ENCODE results near the gene DFFB.

The DFFB gene

GRCh38 chr1:3847081-3847480 lies 10.2 kb upstream of the DFFB start:
- peaks cover 10% of the 10 kb centered on the region for H3K36me3 Mint-ChIP-seq
- no peaks in the 10 kb centered on the region for H3K4me1 Mint-ChIP-seq (ENCODE audit: low read depth)
- no peaks in the 10 kb centered on the region for H3K9me3 Mint-ChIP-seq (ENCODE audit: low read depth)
- no peak overlapping the region for H3K4me3 Mint-ChIP-seq
- H3K27ac Mint-ChIP-seq = no peak overlapping the region
- H3K27me3 Mint-ChIP-seq = no peaks in the 10 kb centered on the region

GRCh38 chr1:3850857-3851256 lies 6.4 kb upstream of the DFFB start:
- no peak overlapping the region for H3K27ac Mint-ChIP-seq
- H3K27me3 Mint-ChIP-seq = no peaks in the 10 kb centered on the region
- H3K9me3 Mint-ChIP-seq (ENCODE audit: low read depth) = no peaks in the 10 kb centered on the region
- peaks cover 13% of the 10 kb centered on the region for H3K4me1 Mint-ChIP-seq (ENCODE audit: low read depth)
- H3K36me3 Mint-ChIP-seq = peaks cover 10% of the 10 kb centered on the region
- no peak overlapping the region for H3K4me3 Mint-ChIP-seq

GRCh38 chr1:3851292-3851691 lies 6.0 kb upstream of the DFFB start:
- H3K27ac Mint-ChIP-seq = no peak overlapping the region
- no peaks in the 10 kb centered on the region for H3K27me3 Mint-ChIP-seq
- peaks cover 17% of the 10 kb centered on the region for H3K4me1 Mint-ChIP-seq (ENCODE audit: low read depth)
- peaks cover 10% of the 10 kb centered on the region for H3K36me3 Mint-ChIP-seq
- no peaks in the 10 kb centered on the region for H3K9me3 Mint-ChIP-seq (ENCODE audit: low read depth)
- H3K4me3 Mint-ChIP-seq = no peak overlapping the region

GRCh38 chr1:3852091-3852490 lies 5.2 kb upstream of the DFFB start:
- Mint-ChIP-seq H3K4me1 (ENCODE audit: low read depth) (peaks cover 18% of the 10 kb centered on the region), H3K36me3 (peaks cover 6% of the 10 kb centered on the region), H3K9me3 (ENCODE audit: low read depth) (no peaks in the 10 kb centered on the region), H3K27ac (no peak overlapping the region), H3K27me3 (no peaks in the 10 kb centered on the region), H3K4me3 (no peak overlapping the region)

- peaks cover 5% of the 10 kb centered on the region for H3K36me3 Mint-ChIP-seq
- no peaks in the 10 kb centered on the region for H3K27me3 Mint-ChIP-seq
- no peak overlapping the region for H3K4me3 Mint-ChIP-seq
- H3K9me3 Mint-ChIP-seq (ENCODE audit: low read depth) = no peaks in the 10 kb centered on the region
- H3K4me1 Mint-ChIP-seq (ENCODE audit: low read depth) = peaks cover 20% of the 10 kb centered on the region
- H3K27ac Mint-ChIP-seq = no peak overlapping the region
Measured at GRCh38 chr1:3852711-3853485, 4.4 kb upstream of the DFFB start.

- H3K4me1 Mint-ChIP-seq (ENCODE audit: low read depth) = peaks cover 36% of the 10 kb centered on the region
- H3K4me3 Mint-ChIP-seq = peak overlapping the region; percentile 97
- H3K36me3 Mint-ChIP-seq = peaks cover 2% of the 10 kb centered on the region
- no peak overlapping the region for H3K27ac Mint-ChIP-seq
- H3K9me3 Mint-ChIP-seq (ENCODE audit: low read depth) = no peaks in the 10 kb centered on the region
- no peaks in the 10 kb centered on the region for H3K27me3 Mint-ChIP-seq
Measured at GRCh38 chr1:3857791-3858129, 484 bp downstream of the DFFB start.

GRCh38 chr1:3858231-3858981 lies 1.1 kb downstream of the DFFB start:
- Mint-ChIP-seq H3K4me1 (ENCODE audit: low read depth) (peaks cover 33% of the 10 kb centered on the region), H3K27me3 (no peaks in the 10 kb centered on the region), H3K36me3 (peaks cover 2% of the 10 kb centered on the region), H3K9me3 (ENCODE audit: low read depth) (no peaks in the 10 kb centered on the region), H3K27ac (peak overlapping the region; percentile 41), H3K4me3 (peak overlapping the region; percentile 97)

GRCh38 chr1:3863231-3863935 lies 6.1 kb downstream of the DFFB start:
- peaks cover 4% of the 10 kb centered on the region for H3K36me3 Mint-ChIP-seq
- no peaks in the 10 kb centered on the region for H3K27me3 Mint-ChIP-seq
- H3K27ac Mint-ChIP-seq = no peak overlapping the region
- H3K4me3 Mint-ChIP-seq = no peak overlapping the region
- H3K4me1 Mint-ChIP-seq (ENCODE audit: low read depth) = peaks cover 14% of the 10 kb centered on the region
- H3K9me3 Mint-ChIP-seq (ENCODE audit: low read depth) = no peaks in the 10 kb centered on the region

- no peak overlapping the region for H3K27ac Mint-ChIP-seq
- H3K27me3 Mint-ChIP-seq = no peaks in the 10 kb centered on the region
- H3K4me1 Mint-ChIP-seq (ENCODE audit: low read depth) = peaks cover 5% of the 10 kb centered on the region
- no peaks in the 10 kb centered on the region for H3K9me3 Mint-ChIP-seq (ENCODE audit: low read depth)
- H3K36me3 Mint-ChIP-seq = peaks cover 4% of the 10 kb centered on the region
- no peak overlapping the region for H3K4me3 Mint-ChIP-seq
Measured at GRCh38 chr1:3864884-3865283, 7.6 kb downstream of the DFFB start.

- no peak overlapping the region for H3K27ac Mint-ChIP-seq
- no peaks in the 10 kb centered on the region for H3K9me3 Mint-ChIP-seq (ENCODE audit: low read depth)
- peaks cover 2% of the 10 kb centered on the region for H3K36me3 Mint-ChIP-seq
Measured at GRCh38 chr1:3865606-3866160, 8.4 kb downstream of the DFFB start.

GRCh38 chr1:3868464-3869006 lies 11.3 kb downstream of the DFFB start:
- Mint-ChIP-seq H3K4me1 (ENCODE audit: low read depth) (peaks cover 2% of the 10 kb centered on the region), H3K27ac (no peak overlapping the region), H3K27me3 (no peaks in the 10 kb centered on the region), H3K4me3 (no peak overlapping the region), H3K36me3 (peaks cover under 1% of the 10 kb centered on the region), H3K9me3 (ENCODE audit: low read depth) (no peaks in the 10 kb centered on the region)

More at GRCh38 chr1:3865606-3866160, 8.4 kb downstream of the DFFB start:
- no peak overlapping the region for H3K4me3 Mint-ChIP-seq
- no peaks in the 10 kb centered on the region for H3K27me3 Mint-ChIP-seq
- peaks cover 4% of the 10 kb centered on the region for H3K4me1 Mint-ChIP-seq (ENCODE audit: low read depth)

GRCh38 chr1:3869751-3870301 lies 12.6 kb downstream of the DFFB start:
- Mint-ChIP-seq H3K36me3 (peaks cover 2% of the 10 kb centered on the region), H3K9me3 (ENCODE audit: low read depth) (no peaks in the 10 kb centered on the region), H3K27me3 (no peaks in the 10 kb centered on the region), H3K27ac (no peak overlapping the region), H3K4me3 (no peak overlapping the region), H3K4me1 (ENCODE audit: low read depth) (peaks cover 1% of the 10 kb centered on the region)

GRCh38 chr1:3871451-3871805 lies 14.2 kb downstream of the DFFB start:
- Mint-ChIP-seq H3K27ac (no peak overlapping the region), H3K4me1 (ENCODE audit: low read depth) (peaks cover 1% of the 10 kb centered on the region), H3K9me3 (ENCODE audit: low read depth) (no peaks in the 10 kb centered on the region), H3K36me3 (peaks cover 2% of the 10 kb centered on the region), H3K27me3 (no peaks in the 10 kb centered on the region), H3K4me3 (no peak overlapping the region)

GRCh38 chr1:3872546-3872945 lies 15.3 kb downstream of the DFFB start:
- H3K4me3 Mint-ChIP-seq = no peak overlapping the region
- H3K36me3 Mint-ChIP-seq = peaks cover 2% of the 10 kb centered on the region
- no peak overlapping the region for H3K27ac Mint-ChIP-seq
- no peaks in the 10 kb centered on the region for H3K27me3 Mint-ChIP-seq
- H3K9me3 Mint-ChIP-seq (ENCODE audit: low read depth) = no peaks in the 10 kb centered on the region
- H3K4me1 Mint-ChIP-seq (ENCODE audit: low read depth) = no peaks in the 10 kb centered on the region

Data from activated naive CD8-positive, alpha-beta T cell (primary cell).